Dedifferentiated amniotic fluid mesenchymal stem cell (primary cell): ENCODE results near the gene FYB1.
"Not testable (repeated sequence)": the region's sequence is repeated elsewhere in the genome, so short reads cannot be mapped to it uniquely, and the experiment has no call there.

Experiments used
- DNase-seq: peaks from one replicate; pipeline ENCODE4 v3.0.0-alpha.2; 2016; ENCODE audit errors: extremely low spot score

FYB1 gene

GRCh38 chr5:39187831-39188731, 31.3 kb downstream of the FYB1 start:
- DNase-seq: no peak

DNA sequence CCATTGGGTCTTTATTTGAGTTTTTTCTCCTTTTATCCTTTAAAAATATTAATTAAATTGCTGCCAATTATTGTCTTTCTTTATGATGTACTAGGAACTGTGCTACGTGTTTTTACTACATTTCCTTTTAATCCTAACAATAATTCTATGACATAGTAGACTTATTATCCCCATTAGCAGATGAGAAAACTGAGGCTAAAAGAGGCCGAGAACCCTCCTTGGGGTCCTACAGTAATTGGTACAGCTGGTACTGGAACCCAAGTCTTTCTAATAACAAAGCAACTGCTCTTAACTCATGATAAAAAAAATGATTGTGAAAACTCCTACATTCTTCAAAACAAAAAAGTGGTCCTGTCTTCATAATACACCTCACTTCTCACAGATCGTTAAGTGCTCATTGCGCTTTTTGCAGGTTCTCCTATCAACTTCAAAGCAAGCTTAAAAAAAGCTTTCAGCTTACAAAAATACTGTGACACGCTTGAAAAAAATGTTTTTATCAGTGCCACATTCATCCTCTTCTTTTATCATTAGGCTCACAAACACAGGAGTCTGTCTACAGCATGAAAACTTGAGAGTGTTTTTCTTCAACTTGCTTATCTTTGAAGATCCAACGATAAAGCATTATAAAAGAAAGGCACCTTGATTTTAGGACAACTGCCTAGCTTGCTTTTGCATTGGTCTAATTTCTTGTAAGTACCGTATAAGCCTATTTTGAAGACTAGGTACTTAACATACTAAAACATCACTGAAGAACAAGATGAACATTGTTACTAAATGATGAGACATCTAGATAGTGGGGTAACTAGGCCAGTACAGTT, 32.4 kb downstream of the FYB1 start:
- no peak for DNase-seq

- DNase-seq: no peak
Measured at GRCh38 chr5:39186289-39186688, 33.1 kb downstream of the FYB1 start.

DNA sequence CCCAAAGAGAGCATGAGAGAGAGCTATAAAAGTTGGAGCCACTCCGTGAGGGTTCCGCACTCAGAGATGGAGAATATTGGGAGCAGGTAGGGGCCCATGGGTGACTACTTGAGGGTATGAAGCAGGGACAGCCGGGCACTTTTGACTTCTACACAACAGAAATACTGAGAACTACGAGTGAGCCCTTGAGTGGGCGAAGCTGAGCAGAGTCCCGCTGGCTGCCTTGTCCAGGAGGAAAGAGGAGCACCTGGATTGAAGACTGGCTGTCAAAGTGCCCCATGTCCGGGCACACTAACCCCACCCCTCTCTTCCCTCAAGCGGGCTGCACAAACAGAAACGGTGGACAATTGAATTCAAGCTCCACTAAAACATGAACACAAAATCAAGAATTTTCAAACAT, 33.6 kb downstream of the FYB1 start:
- no peak for DNase-seq

GRCh38 chr5:39179561-39179960, 39.8 kb downstream of the FYB1 start:
- DNase-seq: not testable (repeated sequence)

DNA sequence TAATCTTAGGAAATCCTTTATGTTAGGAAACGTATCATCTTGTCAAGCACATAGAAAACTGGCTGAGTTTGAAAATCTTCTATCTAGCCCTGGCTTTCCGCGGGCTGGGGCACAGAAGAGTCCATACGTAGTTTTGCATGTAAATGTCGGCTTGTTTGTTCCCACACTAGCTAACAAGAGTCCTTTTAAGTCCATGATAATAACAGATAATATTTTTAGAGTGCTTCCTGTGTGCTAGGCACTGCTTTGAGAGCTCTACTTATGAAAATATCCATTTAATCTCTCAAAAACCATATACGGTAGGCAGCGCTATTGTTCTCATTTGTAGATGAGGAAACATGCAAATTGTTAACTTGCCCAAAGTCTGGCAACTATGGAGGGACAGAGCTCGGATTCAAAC, 40.5 kb downstream of the FYB1 start:
- no peak for DNase-seq

DNA sequence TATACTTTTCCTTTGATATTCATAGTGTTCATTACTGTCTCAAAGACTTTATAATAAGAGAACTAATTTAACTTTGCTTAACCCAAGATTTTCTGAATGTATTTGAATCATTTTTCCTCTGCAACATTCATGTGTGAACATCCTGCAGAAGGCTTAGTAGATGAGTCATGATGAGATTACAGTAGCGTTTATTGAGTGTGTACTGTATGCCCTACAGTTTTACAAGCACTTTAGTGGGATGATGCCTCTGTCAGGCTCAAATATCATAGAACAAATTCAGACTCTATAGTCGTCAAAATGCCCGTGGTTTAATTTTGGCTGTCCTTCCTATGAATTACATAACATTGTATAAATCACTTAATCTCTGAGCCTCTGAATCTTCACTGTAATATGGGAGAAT, 41.2 kb downstream of the FYB1 start:
- DNase-seq: no peak

DNA sequence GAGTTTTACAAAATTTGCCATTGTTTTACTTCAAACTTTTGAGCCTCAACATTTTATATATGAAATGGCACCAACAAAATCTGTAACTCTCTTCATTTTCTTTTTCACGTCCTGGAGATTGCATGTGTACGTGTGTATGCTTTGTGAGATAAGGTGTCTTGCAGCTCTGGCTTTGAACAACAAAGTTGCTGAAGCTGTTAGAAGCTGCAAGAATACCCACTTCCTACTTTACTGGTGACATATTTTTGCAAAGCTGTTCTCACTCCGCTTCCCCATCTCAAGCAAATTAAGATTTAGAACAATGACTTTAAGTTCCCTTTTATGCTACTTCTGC, 41.8 kb downstream of the FYB1 start:
- DNase-seq: no peak

DNA sequence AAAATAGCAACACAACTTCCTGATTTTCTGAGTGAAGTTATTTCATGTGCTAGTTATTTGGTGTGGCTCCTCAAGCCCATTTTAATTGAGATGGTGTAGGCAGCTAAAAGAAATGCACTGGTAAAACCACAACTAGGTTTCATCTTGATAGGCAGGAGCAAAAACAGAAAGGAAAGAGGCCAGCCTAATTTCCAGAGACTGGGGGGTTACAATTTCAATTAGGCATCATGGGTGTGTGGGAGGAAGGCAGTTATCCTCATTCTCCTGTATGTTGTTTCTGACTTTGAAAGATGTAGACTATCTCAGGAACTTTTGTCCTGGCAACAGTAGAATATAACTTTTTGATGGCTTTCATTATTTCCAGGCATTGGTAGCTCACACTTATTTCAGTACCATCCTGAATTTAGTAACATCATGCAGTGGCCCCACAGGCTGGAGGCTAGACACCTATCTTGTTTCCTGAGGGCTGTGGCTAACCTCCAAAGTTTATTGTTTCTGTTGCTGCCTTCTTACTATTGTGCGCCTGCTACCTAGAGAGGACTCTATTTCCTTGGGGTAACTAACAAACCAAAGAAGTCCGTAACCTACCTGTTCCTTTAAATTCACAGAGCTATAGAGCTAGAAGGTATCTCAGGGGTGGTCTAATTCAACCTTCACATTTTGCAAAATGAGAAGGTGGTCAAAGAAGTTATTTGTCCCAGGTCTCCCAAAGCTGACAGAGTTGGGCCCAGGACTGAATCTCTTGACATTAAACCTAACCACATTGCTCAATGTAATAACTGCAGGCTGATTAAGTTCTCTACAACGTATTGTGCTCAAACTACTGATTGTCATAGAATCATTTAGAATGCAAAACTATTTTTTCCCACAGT, 42.4 kb downstream of the FYB1 start:
- no peak for DNase-seq

GRCh38 chr5:39175273-39175955, 43.9 kb downstream of the FYB1 start:
- DNase-seq: no peak

DNA sequence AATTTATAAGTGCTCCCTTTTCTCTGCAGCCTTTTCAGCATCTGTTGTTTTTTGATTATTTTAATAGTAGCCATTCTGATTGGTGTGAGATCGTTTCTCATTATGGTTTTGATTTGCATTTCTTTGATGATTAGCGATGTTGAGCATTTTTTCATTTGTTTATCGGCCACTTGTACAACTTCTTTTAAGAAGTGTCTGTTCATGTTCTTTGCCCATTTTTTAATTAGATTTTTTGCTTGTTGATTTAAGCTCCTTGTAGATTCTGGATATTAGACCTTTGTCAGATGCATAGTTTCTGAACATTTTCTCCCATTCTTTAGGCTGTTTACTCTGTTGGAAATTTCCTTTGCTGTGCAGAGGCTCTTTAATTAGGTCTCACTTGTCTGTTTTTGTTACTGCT, 46.3 kb downstream of the FYB1 start:
- no peak for DNase-seq

DNA sequence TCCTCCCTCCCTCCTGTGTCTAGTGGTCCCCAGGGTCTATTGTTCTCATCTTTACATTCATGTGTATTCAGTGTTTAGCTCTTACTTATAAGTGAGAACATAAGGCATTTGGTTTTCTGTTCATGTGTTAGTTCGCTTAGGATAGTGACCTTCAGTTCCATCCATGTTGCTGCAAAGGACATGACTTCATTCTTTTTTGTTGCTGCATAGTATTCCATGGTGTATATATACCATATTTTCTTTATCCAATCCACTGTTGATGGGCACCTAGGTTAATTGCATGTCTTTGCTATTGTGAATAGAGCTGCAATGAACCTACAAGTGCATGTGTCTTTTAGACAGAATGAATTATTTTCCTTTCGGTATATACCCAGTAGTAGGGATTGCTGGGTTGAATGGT, 46.8 kb downstream of the FYB1 start:
- no peak for DNase-seq

GRCh38 chr5:39171647-39172046, 47.7 kb downstream of the FYB1 start:
- DNase-seq: no peak

GRCh38 chr5:39169081-39169480, 50.3 kb downstream of the FYB1 start:
- no peak for DNase-seq

DNA sequence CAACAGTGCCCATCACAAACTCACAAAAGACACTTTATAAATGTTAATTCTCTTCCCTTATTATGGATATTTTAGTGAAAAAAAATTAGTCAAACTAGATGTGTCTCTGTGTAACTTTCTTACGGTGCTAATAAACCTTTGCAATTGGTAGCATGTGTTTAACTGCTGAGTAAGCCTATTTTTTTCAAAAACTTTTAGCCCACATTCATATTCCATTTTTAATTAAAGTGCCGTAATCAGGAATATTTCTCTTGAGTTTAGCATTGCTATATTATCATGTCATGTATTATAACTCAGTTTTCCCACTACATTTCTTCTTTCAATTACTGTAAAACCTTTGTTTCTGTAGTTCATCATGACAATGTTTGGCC, 51.4 kb downstream of the FYB1 start:
- no peak for DNase-seq

GRCh38 chr5:39167141-39167971, 52.0 kb downstream of the FYB1 start:
- DNase-seq: no peak

GRCh38 chr5:39164529-39165402, 54.6 kb downstream of the FYB1 start:
- DNase-seq: no peak

DNA sequence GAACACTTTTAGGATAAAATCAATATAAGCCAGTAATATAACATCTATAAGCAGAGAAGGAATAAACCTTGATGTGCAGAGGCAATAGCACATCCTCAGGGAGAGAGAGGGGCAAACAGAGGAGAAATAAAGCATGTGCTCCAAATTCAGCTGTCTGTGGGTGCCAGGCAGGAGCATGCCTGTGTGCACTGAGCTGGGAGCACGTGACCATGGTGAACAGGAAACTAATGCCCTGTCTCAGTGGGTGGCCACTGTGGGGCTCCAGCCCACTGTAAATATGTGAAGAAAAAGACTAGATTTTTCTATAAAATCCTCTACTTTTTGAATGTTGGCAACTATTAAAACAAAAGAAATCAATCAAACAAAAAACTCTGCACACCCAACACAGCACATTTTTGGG, 55.3 kb downstream of the FYB1 start:
- no peak for DNase-seq

- no peak for DNase-seq
Measured at GRCh38 chr5:39161578-39161977, 57.8 kb downstream of the FYB1 start.
